ENCODE results near the gene SCN1A. TPM values are rescaled to one million over a fixed set of nuclear protein-coding genes. Genes with fewer than 3 reads are reported as not detected.

The SCN1A gene
- total and polyA plus RNA-seq, 2 of the 8 experiments (the other 6 are each of a cell fraction or from before 2014, with no cell fraction given), result 0.18 to 1.9 TPM

Small RNAs within 50 kb of the gene (small RNA-seq; reads per million reads assigned to genes)
- not detected for gene RF00019 (ENCODE audit: insufficient read depth)

Other genes starting within 250 kb of the SCN1A start
- gene TTC21B, start 174.2 kb downstream of the SCN1A start, total RNA-seq (2021; fragmentation: NEBNext Ultra II Directional; extraction: Animal tissue kit (Norgen Biotek cat#: 25700)), result 20.8 and 23.9 TPM in 2 replicates
- 5.1 and 6.9 TPM in 2 replicates for gene TTC21B, start 174.2 kb downstream of the SCN1A start, polyA plus RNA-seq (2011; rRNA removed)
- gene SCN9A, start 247.9 kb upstream of the SCN1A start, total RNA-seq (2021; fragmentation: NEBNext Ultra II Directional; extraction: Animal tissue kit (Norgen Biotek cat#: 25700)), result 6.1 and 6.2 TPM in 2 replicates
- 1.6 and 2.0 TPM in 2 replicates for gene SCN9A, start 247.9 kb upstream of the SCN1A start, polyA plus RNA-seq (2011; rRNA removed)